HCT116 (cell line): ENCODE data around the gene SPHK1. TPM values are rescaled to one million over a fixed set of nuclear protein-coding genes. Genes with fewer than 3 reads are reported as not detected.

Source experiments
- ATAC-seq: fragments of 200-7000 bp; cut with Tn5 transposase; 2 replicates; pipeline ENCODE4 v1.9.1; 2020; ENCODE audit warnings: mild to moderate bottlenecking, moderate library complexity
- BruUV-seq: library from RNA; stranded (reverse); fragments of 400-500 nt; replicated peaks from 2 replicates; lab custom pipeline; 2021; lab: Mats Ljungman, UMichigan
- CTCF ChIA-PET: fragments of 300-600 bp; sonication (Branson Sonifier 250); formaldehyde crosslinking; loops from one replicate; lab custom pipeline; 2021; ENCODE audit warnings: antibody characterized with exemption; lab: Charles Lee
- POLR2A ChIA-PET: fragments of 300-600, 350-600 bp; sonication (Branson Sonifier 250); formaldehyde crosslinking; loops from one replicate; lab custom pipeline; 2021; ENCODE audit warnings: antibody characterized with exemption; lab: Charles Lee
- RAD21 ChIA-PET, 2 experiments: fragments of 300-600 bp; sonication (Branson Sonifier 250); formaldehyde crosslinking; loops; one replicate each; lab custom pipeline; 2023; ENCODE audit warnings: low total read pairs in 2 of 2; ENCODE audit not compliant: uncharacterized antibody in 2 of 2, unreplicated experiment in 2 of 2, low non-redundant PET in 1 of 2; lab: Charles Lee
- DNase-seq: peaks from one replicate; pipeline ENCODE4 v3.0.0-alpha.2; 2010; ENCODE audit warnings: low read depth, low spot score
- H2AFZ ChIP-seq: fragments of 200-600 bp; shearing (Covaris generic), sonication (generic); 2 replicates; pipeline ENCODE4 v1.6.1; 2017; ENCODE audit warnings: low read depth, mixed run types, mixed read lengths, antibody characterized with exemption, low read length; ENCODE audit not compliant: poor library complexity, severe bottlenecking
- H3K27ac ChIP-seq: 2 replicates; pipeline ENCODE4 v1.5.1; 2012; ENCODE audit warnings: low read depth, low read length
- H3K27me3 ChIP-seq: fragments of 200-600 bp; sonication (generic); 2 replicates; pipeline ENCODE4 v1.6.1; 2016; ENCODE audit warnings: mixed run types, low read length, mixed read lengths; ENCODE audit not compliant: insufficient read depth
- H3K36me3 ChIP-seq, 2 experiments: fragments of 200-500 bp in 1 of 2; fragments of 200-600 bp in 1 of 2; sonication (Bioruptor generic) in 1 of 2; sonication (generic) in 1 of 2; 2 replicates each; pipeline versions ENCODE4 v1.5.1 to v1.6.1; 2014 to 2016; ENCODE audit warnings: low read length in 2 of 2, inconsistent platforms in 1 of 2, mixed read lengths in 1 of 2, mixed run types in 1 of 2; ENCODE audit not compliant: insufficient read depth in 2 of 2, control insufficient read depth in 1 of 2
- H3K4me1 ChIP-seq, 2 experiments: fragments of 200-600 bp in 1 of 2; sonication (generic) in 1 of 2; 2 replicates each; pipeline versions ENCODE4 v1.5.1 to v1.6.1; 2012 to 2017; ENCODE audit warnings: low read length in 2 of 2, inconsistent platforms in 1 of 2, mild to moderate bottlenecking in 1 of 2, mixed read lengths in 1 of 2, mixed run types in 1 of 2, moderate library complexity in 1 of 2; ENCODE audit not compliant: insufficient read depth in 2 of 2, control insufficient read depth in 1 of 2
- H3K4me2 ChIP-seq: fragments of 200-600 bp; sonication (generic); 2 replicates; pipeline ENCODE4 v1.6.1; 2017; ENCODE audit warnings: mixed run types, low read length, mixed read lengths
- H3K4me3 ChIP-seq, 2 experiments: fragments of 200-600 bp in 1 of 2; sonication (generic) in 1 of 2; replicated peaks in 1 of 2; 2 replicates each; pipeline ENCODE4 v1.5.1; 2011 to 2016; ENCODE audit warnings: low read length in 2 of 2, control low read depth in 1 of 2, low read depth in 1 of 2, mild to moderate bottlenecking in 1 of 2, mixed read lengths in 1 of 2, mixed run types in 1 of 2
- H3K79me2 ChIP-seq: fragments of 200-600 bp; sonication (generic); 2 replicates; pipeline ENCODE4 v1.6.1; 2017; ENCODE audit warnings: mild to moderate bottlenecking, mixed run types, low read length, moderate library complexity, mixed read lengths; ENCODE audit not compliant: insufficient read depth
- H3K9ac ChIP-seq: fragments of 200-600 bp; sonication (generic); 2 replicates; pipeline ENCODE4 v1.6.1; 2016; ENCODE audit warnings: low read length, mixed read lengths
- H3K9me2 ChIP-seq: fragments of 200-600 bp; sonication (generic), shearing (Covaris generic); 2 replicates; pipeline ENCODE4 v1.6.1; 2017; ENCODE audit warnings: mixed run types, mild to moderate bottlenecking, moderate library complexity; ENCODE audit not compliant: insufficient read depth
- H3K9me3 ChIP-seq, 2 experiments: fragments of 200-500 bp in 1 of 2; fragments of 200-600 bp in 1 of 2; sonication (Bioruptor generic) in 1 of 2; sonication (generic) in 1 of 2; 2 replicates each; pipeline ENCODE4 v1.6.1; 2014 to 2017; ENCODE audit warnings: low read length in 2 of 2, mixed read lengths in 2 of 2, inconsistent platforms in 1 of 2, low read depth in 1 of 2, mild to moderate bottlenecking in 1 of 2, mixed run types in 1 of 2, moderate library complexity in 1 of 2; ENCODE audit not compliant: control insufficient read depth in 1 of 2, insufficient read depth in 1 of 2
- H4K20me1 ChIP-seq: fragments of 200-600 bp; sonication (generic), shearing (Covaris generic); 2 replicates; pipeline ENCODE4 v1.6.1; 2017; ENCODE audit warnings: mixed run types, mild to moderate bottlenecking, moderate library complexity; ENCODE audit not compliant: insufficient read depth
- ATF3 ChIP-seq: IDR thresholded peaks from 2 replicates; pipeline ENCODE4 v1.6.1; 2012
- CBX3 ChIP-seq: IDR thresholded peaks from 2 replicates; pipeline ENCODE4 v1.6.1; 2012; ENCODE audit warnings: low read depth
- EZH2phosphoT487 ChIP-seq: fragments of 200-600 bp; IDR thresholded peaks from 2 replicates; pipeline ENCODE4 v1.6.1; 2018; ENCODE audit warnings: antibody characterized with exemption, borderline replicate concordance
- MAX ChIP-seq: IDR thresholded peaks from 2 replicates; pipeline ENCODE4 v1.6.1; 2012
- POLR2A ChIP-seq: IDR thresholded peaks from 2 replicates; pipeline ENCODE4 v1.7.0; 2011; ENCODE audit warnings: borderline replicate concordance; ENCODE audit not compliant: insufficient read depth, insufficient read length; ENCODE audit errors: extremely low read depth
- POLR2AphosphoS5 ChIP-seq: IDR thresholded peaks from 2 replicates; pipeline ENCODE4 v1.6.1; 2011; ENCODE audit warnings: mild to moderate bottlenecking, low read depth, low read length, moderate library complexity
- RAD21 ChIP-seq: IDR thresholded peaks from 2 replicates; pipeline ENCODE4 v1.6.1; 2012; ENCODE audit warnings: low read depth, mild to moderate bottlenecking
- REST ChIP-seq: IDR thresholded peaks from 2 replicates; pipeline ENCODE4 v1.6.1; 2012; ENCODE audit warnings: low read depth
- SIN3A ChIP-seq: IDR thresholded peaks from 2 replicates; pipeline ENCODE4 v1.6.1; 2012; ENCODE audit warnings: low read depth
- SRF ChIP-seq: IDR thresholded peaks from 2 replicates; pipeline ENCODE4 v1.6.1; 2012; ENCODE audit warnings: low read depth
- TCF7L2 ChIP-seq: IDR thresholded peaks from 2 replicates; pipeline ENCODE4 v1.7.0; 2011; ENCODE audit warnings: borderline replicate concordance, inconsistent platforms; ENCODE audit not compliant: insufficient read depth, insufficient read length; ENCODE audit errors: extremely low read depth
- YY1 ChIP-seq: IDR thresholded peaks from 2 replicates; pipeline ENCODE4 v1.6.1; 2011; ENCODE audit warnings: low read length, low read depth, moderate library complexity, mild to moderate bottlenecking; ENCODE audit not compliant: insufficient replicate concordance; ENCODE audit errors: extremely low read depth
- ZFX ChIP-seq: fragments of 450-650 bp; IDR thresholded peaks from 2 replicates; pipeline ENCODE4 v1.6.1; 2017
- ZNF274 ChIP-seq: fragments of 200-500 bp; sonication (Bioruptor generic); IDR thresholded peaks from 2 replicates; pipeline ENCODE4 v1.6.1; 2014; ENCODE audit warnings: mild to moderate bottlenecking, low read depth, low read length, inconsistent platforms
- intact Hi-C: fragments of 100-400 bp; cut with micrococcal nuclease; formaldehyde crosslinking; loops from 2 replicates; pipeline ENCODE4 v1.10.0; 2022
- total RNA-seq: library from RNA; stranded (reverse); gene quantifications from one replicate; pipeline ENCODE4 v1.2.1, GENCODE V29; 2021; ENCODE audit not compliant: unreplicated experiment

Gene SPHK1
- total RNA-seq, 1 experiment from 2014 or later = 4.6 TPM

- H3K4me1 ChIP-seq = peaks cover 9 to 21% of the 10 kb centered on the region in 2 experiments
- H3K9me3 ChIP-seq = no peaks in the 10 kb centered on the region
- no peak overlapping the region for H2AFZ ChIP-seq
- RAD21 ChIA-PET = interaction anchor here in 1 of 2 experiments (1.3 kb wide), 1 partner anchor 14 kb away, joined by 3 read pairs; no protein-coding TSS in a partner anchor
- no peak for ATAC-seq
- no peaks in the 10 kb centered on the region for H4K20me1 ChIP-seq
- no peaks in the 10 kb centered on the region for H3K36me3 ChIP-seq
- H3K27ac ChIP-seq = no peak overlapping the region
- no TSS peak for BruUV-seq
- POLR2A ChIA-PET = no interaction called here
- intact Hi-C loops = no loop called here
- CTCF ChIA-PET = interaction anchor here (1.0 to 5.3 kb wide), 3 partner anchors 9 to 19 kb away, joined by 3 to 40 read pairs (median 19); no protein-coding TSS in a partner anchor
- H3K79me2 ChIP-seq = no peaks in the 10 kb centered on the region
- TF ChIP-seq CBX3 = no peak
- TF ChIP-seq ZNF274 = no peak
- TF ChIP-seq ATF3 = no peak
- TF ChIP-seq POLR2A = no peak
- TF ChIP-seq YY1 = no peak
- TF ChIP-seq TCF7L2 = no peak
- no peak for TF ChIP-seq RAD21
- no peak for TF ChIP-seq SIN3A
- TF ChIP-seq MAX = no peak
- no peak for TF ChIP-seq POLR2AphosphoS5
- no peak for TF ChIP-seq EZH2phosphoT487
- no peak for TF ChIP-seq REST
- no peak for TF ChIP-seq SRF
- TF ChIP-seq ZFX = no peak
- no peak overlapping the region for H3K9ac ChIP-seq
- H3K4me3 ChIP-seq = no peak overlapping the region
- DNase-seq = no peak
- no peak overlapping the region for H3K4me2 ChIP-seq
- H3K27me3 ChIP-seq = no peaks in the 10 kb centered on the region
- no peaks in the 10 kb centered on the region for H3K9me2 ChIP-seq
Observed at GRCh38 chr17:76379275-76379641, 5.2 kb upstream of the SPHK1 start.
